Measurements from ENCODE around the gene EXT2.

EXT2 gene

GRCh38 chr11:44085330-44085729 lies 10.1 kb upstream of the EXT2 start:
- no peak for DNase-seq (ENCODE audit: low read depth)

- no peak for DNase-seq (ENCODE audit: low read depth)
Measured at GRCh38 chr11:44088377-44088776, 7.1 kb upstream of the EXT2 start.

- DNase-seq (ENCODE audit: low read depth) = no peak
Measured at GRCh38 chr11:44088871-44089270, 6.6 kb upstream of the EXT2 start.

- no peak for DNase-seq (ENCODE audit: low read depth)
Measured at GRCh38 chr11:44090539-44090938, 4.9 kb upstream of the EXT2 start.

- DNase-seq (ENCODE audit: low read depth) = peak; percentile 69
Measured at GRCh38 chr11:44094260-44094868, 1.1 kb upstream of the EXT2 start.

GRCh38 chr11:44096360-44097185 lies 1.1 kb downstream of the EXT2 start:
- DNase-seq (ENCODE audit: low read depth) = no peak

- no peak for DNase-seq (ENCODE audit: low read depth)
Measured at GRCh38 chr11:44097821-44098220, 2.3 kb downstream of the EXT2 start.

- no peak for DNase-seq (ENCODE audit: low read depth)
Measured at GRCh38 chr11:44101098-44101497, 5.6 kb downstream of the EXT2 start.

GRCh38 chr11:44104481-44105294 lies 9.2 kb downstream of the EXT2 start:
- no peak for DNase-seq (ENCODE audit: low read depth)

- no peak for DNase-seq (ENCODE audit: low read depth)
Measured at GRCh38 chr11:44108260-44108659, 12.8 kb downstream of the EXT2 start.

- DNase-seq (ENCODE audit: low read depth) = no peak
Measured at GRCh38 chr11:44110231-44110679, 14.8 kb downstream of the EXT2 start.

GRCh38 chr11:44112091-44112821 lies 16.8 kb downstream of the EXT2 start:
- no peak for DNase-seq (ENCODE audit: low read depth)

GRCh38 chr11:44113018-44113417 lies 17.5 kb downstream of the EXT2 start:
- DNase-seq (ENCODE audit: low read depth) = no peak

GRCh38 chr11:44113572-44113971 lies 18.1 kb downstream of the EXT2 start:
- DNase-seq (ENCODE audit: low read depth) = no peak

GRCh38 chr11:44116234-44116830 lies 20.9 kb downstream of the EXT2 start:
- no peak for DNase-seq (ENCODE audit: low read depth)

- no peak for DNase-seq (ENCODE audit: low read depth)
Measured at GRCh38 chr11:44120169-44120568, 24.7 kb downstream of the EXT2 start.

GRCh38 chr11:44125598-44125997 lies 30.1 kb downstream of the EXT2 start:
- no peak for DNase-seq (ENCODE audit: low read depth)

GRCh38 chr11:44126304-44126703 lies 30.8 kb downstream of the EXT2 start:
- no peak for DNase-seq (ENCODE audit: low read depth)

- DNase-seq (ENCODE audit: low read depth) = no peak
Measured at GRCh38 chr11:44127130-44127529, 31.7 kb downstream of the EXT2 start.

- DNase-seq (ENCODE audit: low read depth) = no peak
Measured at GRCh38 chr11:44128729-44129128, 33.3 kb downstream of the EXT2 start.

GRCh38 chr11:44130751-44131150 lies 35.3 kb downstream of the EXT2 start:
- no peak for DNase-seq (ENCODE audit: low read depth)

Measured in CMK (cell line).